ENCODE data around the gene CYFIP1. TPM values are rescaled to one million over a fixed set of nuclear protein-coding genes. Genes with fewer than 3 reads are reported as not detected.

CYFIP1 gene
- total RNA-seq, 2 donors from 2014 or later: 10.8 to 19.8 TPM

DNA sequence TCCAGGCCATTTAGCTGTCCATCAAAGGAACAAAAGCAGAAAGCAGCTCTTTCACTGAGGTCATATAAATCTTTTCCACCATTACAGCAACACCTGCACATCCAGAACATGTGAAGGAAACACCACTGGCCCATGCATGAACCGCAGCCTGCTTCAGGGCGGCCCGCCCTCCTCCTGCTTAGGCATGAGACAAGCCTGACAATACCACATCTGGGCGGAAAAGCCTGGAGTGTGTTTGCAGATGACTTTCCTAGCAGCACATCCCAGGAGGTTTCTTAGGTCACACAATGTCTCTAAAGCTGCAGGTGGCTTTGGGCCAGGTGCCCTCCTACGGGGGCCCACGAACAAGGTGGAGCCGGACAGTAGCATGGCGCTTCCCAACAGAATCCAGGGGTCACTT is 19.6 kb downstream of the CYFIP1 start:
- H3K36me3 Mint-ChIP-seq: no peaks in the 10 kb centered on the region
- peaks cover 0 to 4% of the 10 kb centered on the region in 2 donors for H3K4me1 Mint-ChIP-seq (ENCODE audit: low read depth in 2 of 2)
- H3K27me3 Mint-ChIP-seq: no peaks in the 10 kb centered on the region
- H3K9me3 Mint-ChIP-seq: no peaks in the 10 kb centered on the region
- DNase-seq (ENCODE audit: low spot score) (no peak), ATAC-seq (no peak)
- no peak overlapping the region for H3K27ac Mint-ChIP-seq
- H3K4me3 Mint-ChIP-seq: no peak overlapping the region

DNA sequence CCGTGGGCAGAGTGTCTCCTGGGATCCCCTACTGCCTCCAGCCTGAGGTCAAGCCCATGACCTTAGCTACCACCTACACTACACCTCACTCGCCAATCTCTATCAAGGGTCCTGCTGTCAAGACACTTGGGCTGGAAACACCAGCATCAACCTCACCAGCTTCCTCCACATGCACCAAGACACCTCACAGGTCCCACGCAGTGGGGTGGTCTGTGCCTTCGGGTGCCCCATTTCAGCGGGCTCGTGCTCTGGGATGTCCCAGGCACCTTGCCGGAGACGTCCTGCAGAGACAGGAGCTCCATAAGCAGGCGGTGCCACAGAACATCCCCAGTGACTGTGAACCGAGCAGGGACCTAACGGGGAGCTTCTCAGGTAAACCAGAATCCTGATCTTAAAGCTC is 20.0 kb downstream of the CYFIP1 start:
- ATAC-seq: peak in 1 of 2 donors; percentile 8
- no peak overlapping the region for H3K27ac Mint-ChIP-seq

DNA sequence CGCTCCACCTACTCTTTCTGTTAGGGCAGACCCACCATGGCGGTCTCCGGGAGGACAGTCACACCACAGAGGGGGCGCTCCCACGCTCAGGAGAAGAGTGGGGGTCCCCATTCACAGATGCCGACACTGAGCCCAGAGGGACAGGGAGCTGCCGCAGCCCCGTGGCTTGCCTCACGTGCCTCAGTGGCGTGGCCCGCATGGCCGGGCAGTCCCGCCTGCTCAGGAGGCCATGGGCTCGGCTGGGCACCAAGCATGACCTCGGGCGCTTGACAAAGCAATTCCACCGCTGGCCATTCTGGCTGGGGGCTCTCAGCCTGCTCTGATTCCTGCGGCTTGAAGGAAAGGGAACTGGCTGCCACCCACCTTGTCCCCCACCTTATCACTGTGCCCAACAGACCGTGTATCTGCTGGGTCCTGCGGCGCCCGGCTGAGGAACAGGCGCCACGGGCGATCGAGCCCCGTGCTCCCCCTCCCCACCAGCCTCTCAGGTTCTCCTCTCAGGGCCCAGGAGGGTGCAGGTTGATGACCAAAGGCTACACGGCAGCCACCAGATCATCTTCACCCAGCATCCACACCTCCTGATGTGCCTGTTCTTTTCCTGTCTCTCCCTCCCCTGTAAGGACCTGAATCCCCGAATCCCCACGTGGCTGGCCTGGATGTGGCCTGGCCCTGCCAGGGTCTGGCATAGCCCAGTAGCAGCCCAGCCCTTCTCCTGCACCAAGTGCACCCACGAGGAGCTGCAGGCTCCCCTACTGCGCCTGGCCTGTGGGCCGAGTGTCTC is 20.7 kb downstream of the CYFIP1 start:
- Mint-ChIP-seq H3K36me3 (no peaks in the 10 kb centered on the region), H3K9me3 (no peaks in the 10 kb centered on the region), H3K4me3 (no peak overlapping the region), H3K27ac (no peak overlapping the region), H3K4me1 (ENCODE audit: low read depth in 2 of 2) (peaks cover 0 to 4% of the 10 kb centered on the region in 2 donors), H3K27me3 (no peaks in the 10 kb centered on the region)
- peak in 1 of 2 donors; percentile 41 for ATAC-seq
- DNase-seq (ENCODE audit: low spot score): no peak

More for the DNA sequence above, 20.0 kb downstream of the CYFIP1 start:
- DNase-seq (ENCODE audit: low spot score): no peak
- H3K4me1 Mint-ChIP-seq (ENCODE audit: low read depth in 2 of 2): peaks cover 0 to 4% of the 10 kb centered on the region in 2 donors
- no peaks in the 10 kb centered on the region for H3K27me3 Mint-ChIP-seq
- H3K9me3 Mint-ChIP-seq: no peaks in the 10 kb centered on the region
- no peak overlapping the region for H3K4me3 Mint-ChIP-seq
- no peaks in the 10 kb centered on the region for H3K36me3 Mint-ChIP-seq

GRCh38 chr15:22958487-22959280 is 21.5 kb downstream of the CYFIP1 start:
- DNase-seq (ENCODE audit: low spot score) (no peak), ATAC-seq (no peak)
- no peaks in the 10 kb centered on the region for H3K36me3 Mint-ChIP-seq
- H3K27ac Mint-ChIP-seq: no peak overlapping the region
- H3K4me1 Mint-ChIP-seq (ENCODE audit: low read depth in 2 of 2): peaks cover 0 to 4% of the 10 kb centered on the region in 2 donors
- no peaks in the 10 kb centered on the region for H3K27me3 Mint-ChIP-seq
- no peak overlapping the region for H3K4me3 Mint-ChIP-seq
- H3K9me3 Mint-ChIP-seq: no peaks in the 10 kb centered on the region

- no peaks in the 10 kb centered on the region for H3K27me3 Mint-ChIP-seq
- H3K36me3 Mint-ChIP-seq: no peaks in the 10 kb centered on the region
- no peak for ATAC-seq
Measured at GRCh38 chr15:22956978-22957260, 23.2 kb downstream of the CYFIP1 start.

GRCh38 chr15:22956257-22956977 is 23.8 kb downstream of the CYFIP1 start:
- ATAC-seq (no peak), DNase-seq (ENCODE audit: low spot score) (no peak)
- Mint-ChIP-seq H3K27ac (no peak overlapping the region), H3K36me3 (no peaks in the 10 kb centered on the region), H3K9me3 (no peaks in the 10 kb centered on the region), H3K4me3 (no peak overlapping the region), H3K27me3 (no peaks in the 10 kb centered on the region), H3K4me1 (ENCODE audit: low read depth in 2 of 2) (peaks cover 0 to 4% of the 10 kb centered on the region in 2 donors)

More at GRCh38 chr15:22956978-22957260, 23.2 kb downstream of the CYFIP1 start:
- H3K4me1 Mint-ChIP-seq (ENCODE audit: low read depth in 2 of 2): peaks cover 0 to 4% of the 10 kb centered on the region in 2 donors
- no peaks in the 10 kb centered on the region for H3K9me3 Mint-ChIP-seq
- no peak overlapping the region for H3K4me3 Mint-ChIP-seq
- DNase-seq (ENCODE audit: low spot score): no peak
- H3K27ac Mint-ChIP-seq: no peak overlapping the region

- Mint-ChIP-seq H3K36me3 (no peaks in the 10 kb centered on the region), H3K4me3 (no peak overlapping the region), H3K27ac (no peak overlapping the region), H3K9me3 (no peaks in the 10 kb centered on the region), H3K4me1 (ENCODE audit: low read depth in 2 of 2) (peaks cover 0 to 4% of the 10 kb centered on the region in 2 donors), H3K27me3 (no peaks in the 10 kb centered on the region)
- ATAC-seq: no peak
- DNase-seq (ENCODE audit: low spot score): no peak
Measured at GRCh38 chr15:22955544-22956119, 24.5 kb downstream of the CYFIP1 start.

DNA sequence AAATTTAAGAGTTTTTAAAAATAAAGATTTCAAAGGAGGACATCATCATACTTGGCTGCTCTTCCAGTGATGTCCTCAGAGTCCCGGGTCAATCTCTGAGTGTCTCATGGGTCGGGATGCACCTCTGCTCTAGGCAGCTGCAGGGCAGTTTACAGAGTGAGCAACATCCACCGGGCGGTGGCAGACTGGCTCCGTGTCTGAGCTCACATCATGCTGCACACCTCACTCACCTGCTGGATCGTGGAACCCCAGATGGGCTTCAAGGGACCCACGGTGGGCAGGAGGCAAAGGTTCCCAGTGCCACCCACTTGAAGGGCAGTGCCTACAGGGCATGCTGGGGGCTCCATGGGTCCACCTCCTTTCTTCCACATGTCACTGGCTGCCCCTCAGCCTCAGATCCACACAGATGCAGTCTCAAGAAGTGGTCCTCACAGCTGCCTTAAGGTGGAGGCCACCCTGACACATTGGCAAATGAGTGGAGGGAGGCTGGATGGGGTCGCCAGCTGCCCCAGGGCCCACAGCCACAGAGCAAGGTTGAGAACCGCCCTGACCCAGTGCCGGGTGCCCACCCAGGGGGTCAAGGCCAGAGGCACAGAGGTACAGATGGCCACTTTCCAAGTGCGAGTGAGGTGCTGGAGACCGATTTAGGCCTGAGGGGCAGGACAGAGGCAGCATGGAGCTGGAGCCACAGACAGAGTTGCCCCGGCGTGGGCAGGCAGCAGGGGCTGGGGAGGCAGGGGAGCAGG is 25.2 kb downstream of the CYFIP1 start:
- no peaks in the 10 kb centered on the region for H3K36me3 Mint-ChIP-seq
- DNase-seq (ENCODE audit: low spot score): no peak
- no peak overlapping the region for H3K27ac Mint-ChIP-seq
- no peaks in the 10 kb centered on the region for H3K9me3 Mint-ChIP-seq
- H3K27me3 Mint-ChIP-seq: no peaks in the 10 kb centered on the region
- peaks cover 0 to 4% of the 10 kb centered on the region in 2 donors for H3K4me1 Mint-ChIP-seq (ENCODE audit: low read depth in 2 of 2)
- H3K4me3 Mint-ChIP-seq: no peak overlapping the region
- peak in 1 of 2 donors; percentile 21 for ATAC-seq

DNA sequence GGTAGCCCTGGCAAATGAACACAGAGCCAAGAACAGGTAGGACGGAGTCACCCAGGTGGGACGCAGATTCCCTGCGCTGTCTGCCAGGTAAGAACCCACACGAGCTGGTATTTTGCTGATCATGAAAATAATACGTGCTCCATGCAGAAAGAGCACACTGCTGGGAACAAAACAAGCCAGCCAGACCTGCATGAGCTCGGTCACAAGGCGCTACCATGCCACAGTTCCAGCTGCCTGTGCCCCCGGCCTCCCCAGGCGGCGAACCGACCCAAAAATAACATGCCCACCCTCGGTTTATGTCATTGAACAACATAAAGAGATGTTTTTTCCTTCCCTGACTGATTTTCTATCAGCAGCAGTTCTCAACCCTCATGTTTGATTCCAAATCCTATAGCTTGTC is 25.8 kb downstream of the CYFIP1 start:
- H3K4me3 Mint-ChIP-seq: no peak overlapping the region
- H3K36me3 Mint-ChIP-seq: no peaks in the 10 kb centered on the region
- H3K27me3 Mint-ChIP-seq: no peaks in the 10 kb centered on the region
- no peak for ATAC-seq
- no peak overlapping the region for H3K27ac Mint-ChIP-seq
- no peaks in the 10 kb centered on the region for H3K9me3 Mint-ChIP-seq
- peaks cover 0 to 4% of the 10 kb centered on the region in 2 donors for H3K4me1 Mint-ChIP-seq (ENCODE audit: low read depth in 2 of 2)
- no peak for DNase-seq (ENCODE audit: low spot score)

- Mint-ChIP-seq H3K4me3 (no peak overlapping the region), H3K27ac (no peak overlapping the region), H3K36me3 (no peaks in the 10 kb centered on the region), H3K27me3 (no peaks in the 10 kb centered on the region), H3K9me3 (no peaks in the 10 kb centered on the region), H3K4me1 (ENCODE audit: low read depth in 2 of 2) (peaks cover 9 to 11% of the 10 kb centered on the region in 2 donors)
- DNase-seq (ENCODE audit: low spot score) (no peak), ATAC-seq (no peak)
Measured at GRCh38 chr15:22952796-22953579, 27.2 kb downstream of the CYFIP1 start.

DNA sequence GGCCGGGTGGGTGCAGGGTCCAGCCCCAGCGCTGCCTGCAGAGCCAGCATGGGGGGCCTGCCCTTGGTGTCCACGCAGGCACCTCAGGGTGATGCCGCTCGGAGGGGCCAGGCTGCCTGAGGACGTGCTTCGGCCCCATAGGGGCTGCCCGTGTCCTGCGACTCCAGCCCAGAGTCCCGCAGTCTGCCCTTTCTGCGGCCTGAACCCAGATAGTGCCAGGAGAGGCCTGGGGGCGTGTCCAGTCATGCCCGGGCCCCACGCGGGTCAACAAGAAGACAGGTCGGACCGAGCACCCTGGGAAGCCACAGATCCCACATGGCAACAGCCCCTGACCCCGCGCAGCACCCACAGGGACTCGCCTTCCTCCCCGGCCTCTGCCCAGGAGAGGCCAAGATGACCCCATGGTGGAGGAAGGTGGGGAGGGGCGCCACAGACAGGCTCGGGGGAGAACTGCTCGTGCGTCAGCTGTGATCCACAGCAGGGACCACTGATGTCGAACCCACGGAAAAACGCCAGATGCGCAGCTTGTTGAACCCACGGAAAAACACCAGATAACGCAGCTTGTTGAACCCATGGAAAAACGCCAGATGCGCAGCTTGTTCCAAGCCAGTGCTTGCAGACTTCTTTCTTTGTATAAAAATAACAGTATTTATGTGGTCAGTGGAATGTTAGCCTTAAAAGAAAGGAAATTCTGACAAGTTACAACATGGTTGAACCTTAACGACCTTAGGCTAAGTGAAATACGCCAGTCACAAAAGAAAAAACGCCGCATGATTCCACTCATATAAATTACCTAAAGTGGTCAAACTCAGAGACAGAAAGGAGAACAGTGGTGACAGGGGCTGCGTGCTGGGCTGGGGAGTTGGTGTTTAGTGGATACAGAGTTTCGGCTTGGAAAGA is 28.5 kb downstream of the CYFIP1 start:
- no peak overlapping the region for H3K27ac Mint-ChIP-seq
- ATAC-seq (no peak), DNase-seq (ENCODE audit: low spot score) (no peak)
- no peak overlapping the region for H3K4me3 Mint-ChIP-seq
- H3K4me1 Mint-ChIP-seq (ENCODE audit: low read depth in 2 of 2): peaks cover 9 to 11% of the 10 kb centered on the region in 2 donors
- H3K9me3 Mint-ChIP-seq: no peaks in the 10 kb centered on the region
- no peaks in the 10 kb centered on the region for H3K36me3 Mint-ChIP-seq
- H3K27me3 Mint-ChIP-seq: no peaks in the 10 kb centered on the region

DNA sequence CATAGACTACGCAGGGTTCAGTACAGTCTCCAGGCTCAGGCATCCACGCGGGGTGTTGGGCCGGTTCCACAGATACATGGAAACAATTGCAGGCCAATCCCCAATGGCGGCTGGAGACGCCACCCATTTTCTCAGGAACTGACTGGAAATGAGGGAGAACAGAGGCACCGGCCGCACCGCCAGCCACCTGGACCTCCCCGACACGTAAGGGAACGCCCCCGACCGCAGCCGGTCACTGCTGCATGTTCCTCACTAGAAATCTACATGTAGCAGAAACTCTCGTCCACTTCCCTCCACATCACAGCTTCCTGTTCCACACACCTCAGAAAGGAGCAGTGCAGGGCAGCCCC is 29.2 kb downstream of the CYFIP1 start:
- Mint-ChIP-seq H3K4me3 (no peak overlapping the region), H3K9me3 (no peaks in the 10 kb centered on the region), H3K27me3 (no peaks in the 10 kb centered on the region), H3K27ac (no peak overlapping the region), H3K4me1 (ENCODE audit: low read depth in 2 of 2) (peaks cover 9 to 11% of the 10 kb centered on the region in 2 donors), H3K36me3 (no peaks in the 10 kb centered on the region)
- ATAC-seq (no peak), DNase-seq (ENCODE audit: low spot score) (no peak)
